HEK293T (cell line): ENCODE data around the gene GJD4.

ENCODE experiments used
- CTBP1 ChIP-seq: fragments of 450-650 bp; IDR thresholded peaks from 2 replicates; pipeline ENCODE4 v1.6.1; 2016; ENCODE audit warnings: borderline replicate concordance
- FOXM1 ChIP-seq: fragments of 450-650 bp; IDR thresholded peaks from 2 replicates; pipeline ENCODE4 v1.6.1; 2017; ENCODE audit warnings: mild to moderate bottlenecking, borderline replicate concordance
- LEF1 ChIP-seq: fragments of 450-650 bp; IDR thresholded peaks from 2 replicates; pipeline ENCODE4 v1.6.1; 2017; ENCODE audit warnings: mild to moderate bottlenecking, borderline replicate concordance

- TF ChIP-seq FOXM1 (no peak), LEF1 (no peak), CTBP1 (no peak)
Measured at GRCh38 chr10:35577926-35578617, 27.1 kb upstream of the GJD4 start.
